Sigmoid colon (tissue), 7 donors: Measurements from ENCODE around the gene CLECL1. TPM values are rescaled to one million over a fixed set of nuclear protein-coding genes. Genes with fewer than 3 reads are reported as not detected.
"Not testable (repeated sequence)": the region's sequence is repeated elsewhere in the genome, so short reads cannot be mapped to it uniquely, and the experiment has no call there.

Experiments
- DNase-seq: peaks from one replicate; pipeline ENCODE4 v3.0.0-alpha.2; 2019
- H3K27ac ChIP-seq, 4 donors: fragments of 200-600 bp; sonication (generic); one replicate each; pipeline ENCODE4 v1.5.1; 2016 to 2019; ENCODE audit warnings: mild to moderate bottlenecking in 1 of 4
- H3K27me3 ChIP-seq, 3 donors: fragments of 200-600 bp; sonication (generic); one replicate each; pipeline ENCODE4 v1.5.1; 2019; ENCODE audit warnings: mild to moderate bottlenecking in 1 of 3
- H3K36me3 ChIP-seq, 4 donors: fragments of 200-600 bp; sonication (generic); one replicate each; pipeline ENCODE4 v1.5.1; 2016 to 2019
- H3K4me1 ChIP-seq, 4 donors: fragments of 200-600 bp; sonication (generic); one replicate each; pipeline ENCODE4 v1.5.1; 2017 to 2019
- H3K4me3 ChIP-seq, 4 donors: fragments of 200-600 bp; sonication (generic); one replicate each; pipeline ENCODE4 v1.5.1; 2017 to 2019; ENCODE audit warnings: mild to moderate bottlenecking in 2 of 4, moderate library complexity in 1 of 4
- H3K9me3 ChIP-seq, 4 donors: fragments of 200-600 bp in 3 of 4; sonication (generic) in 3 of 4; one replicate each; pipeline versions ENCODE4 v1.5.1 to v1.6.1; 2013 to 2019
- CTCF ChIP-seq, 4 experiments: fragments of 450-650 bp in 3 of 4; fragments of 200-600 bp in 1 of 4; IDR thresholded peaks; one replicate each; pipeline ENCODE4 v1.5.1; 2016 to 2019; ENCODE audit warnings: antibody characterized with exemption in 4 of 4, mild to moderate bottlenecking in 3 of 4, moderate library complexity in 2 of 4
- EP300 ChIP-seq, 4 donors: sonication (generic); formaldehyde crosslinking; IDR thresholded peaks; one replicate each; pipeline ENCODE4 v1.6.1; 2017; ENCODE audit warnings: antibody characterized with exemption in 4 of 4
- POLR2A ChIP-seq, 2 donors: fragments of 450-650 bp; IDR thresholded peaks; one replicate each; pipeline ENCODE4 v1.6.1; 2016; ENCODE audit warnings: antibody characterized with exemption in 2 of 2, mild to moderate bottlenecking in 2 of 2, moderate library complexity in 2 of 2
- POLR2AphosphoS5 ChIP-seq, 4 donors: sonication (generic); formaldehyde crosslinking; IDR thresholded peaks; one replicate each; pipeline ENCODE4 v1.6.1; 2017; ENCODE audit warnings: antibody characterized with exemption in 4 of 4
- WGBS, 2 donors: extraction: QIAGEN DNeasy Blood & Tissue Kit; methylation state at CpG; one replicate each; pipeline ENCODE4 v1.1.7; 2013; 5-methylcytosine and 5-hydroxymethylcytosine counted together
- intact Hi-C: fragments of 100-400 bp; cut with DNase I; formaldehyde crosslinking; loops from one replicate; pipeline ENCODE4 v1.15.1; 2023
- polyA plus RNA-seq, 3 donors: library from polyadenylated mRNA; stranded (reverse); fragments of 200-250 nt; gene quantifications; one replicate each; pipeline ENCODE4 v1.2.3, GENCODE V29; 2013
- total RNA-seq, 4 donors: library from RNA; depleted of rRNA; stranded (reverse); fragments of >200 nt; gene quantifications; one replicate each; pipeline ENCODE4 v1.1.0, GENCODE V29; 2016
- donor health status: healthy with polysubstance abuse.
- donor health status: Bipolar disorder and iron deficiency.
- donor health status: healthy.

The CLECL1 gene
- total and polyA plus RNA-seq, 7 donors = 4.5 TPM; not detected in 6

DNA sequence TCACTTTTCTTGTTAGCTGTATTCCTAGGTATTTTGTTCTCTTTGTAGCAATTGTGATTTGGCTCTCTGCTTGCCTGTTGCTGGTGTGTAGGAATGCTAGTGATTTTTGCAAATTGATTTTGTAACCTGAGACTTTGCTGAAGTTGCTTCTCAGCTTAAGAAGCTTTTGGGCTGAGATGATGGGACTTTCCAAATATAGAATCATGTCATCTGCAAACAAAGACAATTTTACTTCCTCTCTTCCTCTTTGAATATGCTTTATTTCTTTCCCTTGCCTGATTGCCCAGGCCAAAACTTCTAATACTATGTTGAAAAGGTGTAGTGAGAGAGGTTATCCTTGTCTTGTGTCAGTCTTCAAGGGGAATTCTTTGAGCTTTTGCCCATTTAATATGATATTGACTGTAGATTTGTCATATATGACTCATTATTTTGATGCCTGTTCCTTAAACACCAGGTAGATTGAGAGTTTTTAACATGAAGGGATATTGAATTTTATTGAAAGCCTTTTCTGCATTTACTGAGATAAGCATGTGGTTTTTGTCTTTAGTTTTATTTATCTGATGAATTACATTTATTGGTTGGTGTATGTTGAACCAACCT, 26.7 kb downstream of the CLECL1 start:
- no peak overlapping the region for H3K27ac ChIP-seq
- H3K27me3 ChIP-seq = no peaks in the 10 kb centered on the region
- TF ChIP-seq POLR2AphosphoS5 (IDR thresholded peaks at IDR 0.05) (no peak), POLR2A (IDR thresholded peaks at IDR 0.05) (no peak), CTCF (IDR thresholded peaks at IDR 0.05) (no peak), EP300 (IDR thresholded peaks at IDR 0.05) (no peak)
- peaks cover 0 to 4% (median 0%) of the 10 kb centered on the region in 4 donors for H3K9me3 ChIP-seq
- DNase-seq = no peak
- intact Hi-C loops = loop anchor here (10.0 kb wide), 1 partner anchor 71 kb away; no protein-coding TSS in a partner anchor
- H3K36me3 ChIP-seq = no peaks in the 10 kb centered on the region
- no peak overlapping the region for H3K4me3 ChIP-seq
- no peaks in the 10 kb centered on the region for H3K4me1 ChIP-seq

- not testable (repeated sequence) for H3K27ac ChIP-seq, H3K4me3 ChIP-seq, DNase-seq, H3K36me3 ChIP-seq, H3K9me3 ChIP-seq, H3K27me3 ChIP-seq
- peaks cover 0 to 11% (median 3%) of the 10 kb centered on the region in 4 donors for H3K4me1 ChIP-seq
- WGBS, 2 donors = 89 to 95% methylated on average over 5 of the region's 5 CpGs
- intact Hi-C loops = loop anchor here (10.0 kb wide), 1 partner anchor 70 kb away; no protein-coding TSS in a partner anchor
Observed at GRCh38 chr12:9704561-9704960, 28.3 kb downstream of the CLECL1 start.

DNA sequence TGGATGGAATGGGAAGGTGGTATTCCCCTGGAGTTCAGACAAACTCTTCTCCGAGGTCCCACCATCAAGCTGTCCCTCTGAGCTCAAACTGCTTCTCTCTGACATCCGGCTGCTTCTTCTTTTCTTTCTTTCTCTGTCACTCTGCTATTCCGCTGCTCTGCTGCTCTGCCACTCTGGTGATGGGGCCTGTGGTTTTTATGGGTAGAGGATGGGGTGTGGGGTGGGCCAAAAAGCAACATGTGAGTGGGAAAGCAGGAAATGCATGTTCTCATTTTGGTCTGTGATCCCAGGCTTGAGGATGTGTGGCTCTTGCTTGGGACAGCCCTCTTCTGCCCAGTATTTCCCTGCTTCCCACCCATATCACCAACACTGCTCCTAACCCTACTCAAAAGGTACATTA, 30.6 kb downstream of the CLECL1 start:
- H3K36me3 ChIP-seq = no peaks in the 10 kb centered on the region
- WGBS, 2 donors = 45 to 70% methylated on average over 3 of the region's 3 CpGs
- no peaks in the 10 kb centered on the region for H3K27me3 ChIP-seq
- DNase-seq = no peak
- no peak overlapping the region for H3K27ac ChIP-seq
- TF ChIP-seq EP300 (IDR thresholded peaks at IDR 0.05) = no peak
- no peak for TF ChIP-seq CTCF (IDR thresholded peaks at IDR 0.05)
- no peak for TF ChIP-seq POLR2AphosphoS5 (IDR thresholded peaks at IDR 0.05)
- no peak for TF ChIP-seq POLR2A (IDR thresholded peaks at IDR 0.05)
- H3K9me3 ChIP-seq = peaks cover 0 to 4% (median 0%) of the 10 kb centered on the region in 4 donors
- no peak overlapping the region for H3K4me3 ChIP-seq
- intact Hi-C loops = loop anchor here (10.0 kb wide), 1 partner anchor 67 kb away; no protein-coding TSS in a partner anchor
- H3K4me1 ChIP-seq = peaks cover 0 to 12% (median 3%) of the 10 kb centered on the region in 4 donors

DNA sequence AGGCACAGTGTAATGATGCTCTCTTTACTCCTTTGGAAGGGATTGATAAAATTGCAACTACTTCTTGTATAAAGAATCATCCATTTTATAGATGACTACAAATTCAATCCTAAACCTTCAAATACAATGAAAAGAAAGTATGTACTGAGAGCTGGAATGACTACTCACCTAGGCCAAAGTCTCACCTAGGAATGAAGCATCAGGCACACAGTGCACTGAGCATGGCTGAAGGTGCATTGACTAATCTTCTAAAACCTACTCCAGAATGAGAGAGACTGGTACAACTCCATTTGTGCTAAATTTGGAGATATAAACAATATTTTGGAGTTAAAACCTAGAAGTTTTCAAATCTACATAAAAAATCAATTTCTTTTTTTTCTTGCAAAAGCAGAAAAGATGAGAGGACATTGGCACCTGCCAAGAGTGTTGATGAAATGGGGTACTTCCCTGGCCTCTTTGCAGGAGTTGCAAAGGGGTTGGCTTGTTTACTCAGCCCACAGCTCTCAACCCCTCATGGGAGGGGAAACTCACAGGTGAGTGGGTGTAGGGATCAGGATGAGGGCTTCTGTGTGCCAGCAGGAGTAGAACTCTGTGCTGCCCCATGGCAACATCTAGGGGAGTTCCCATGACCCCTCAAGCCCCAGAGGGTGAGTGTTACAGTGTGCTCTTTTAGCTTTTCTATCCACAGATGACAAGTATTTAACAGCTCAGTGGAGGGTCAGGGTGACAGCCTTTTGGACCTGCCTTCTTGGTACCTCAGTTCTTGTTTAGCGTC, 31.3 kb downstream of the CLECL1 start:
- 78 to 89% methylated on average over 1 of the region's 1 CpG for WGBS, 2 donors

DNA sequence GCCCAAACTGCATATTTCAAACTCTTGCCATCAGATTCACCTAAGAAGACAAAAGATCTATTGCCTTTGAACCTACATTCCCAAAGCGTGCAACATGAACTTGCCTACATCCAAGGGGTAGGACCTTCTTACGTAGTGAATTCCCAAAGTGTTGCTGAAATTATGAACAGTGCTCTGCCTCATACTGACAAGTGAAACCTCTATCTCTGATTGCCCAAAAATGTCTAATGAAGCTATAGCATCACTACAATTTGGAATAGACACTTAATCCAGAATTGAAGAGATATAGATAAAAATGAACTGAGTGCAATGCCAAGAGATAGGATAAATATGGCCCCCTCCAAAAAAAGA, 32.3 kb downstream of the CLECL1 start:
- intact Hi-C loops = loop anchor here (10.0 kb wide), 1 partner anchor 66 kb away; no protein-coding TSS in a partner anchor
- peaks cover 0 to 4% (median under 1%) of the 10 kb centered on the region in 4 donors for H3K9me3 ChIP-seq

More for the DNA sequence above, 31.3 kb downstream of the CLECL1 start:
- H3K4me1 ChIP-seq = peaks cover 0 to 12% (median 3%) of the 10 kb centered on the region in 4 donors
- no peak overlapping the region for H3K4me3 ChIP-seq
- no peaks in the 10 kb centered on the region for H3K27me3 ChIP-seq
- peaks cover 0 to 4% (median under 1%) of the 10 kb centered on the region in 4 donors for H3K9me3 ChIP-seq
- no peak overlapping the region for H3K27ac ChIP-seq
- TF ChIP-seq POLR2A (IDR thresholded peaks at IDR 0.05) = no peak
- no peak for TF ChIP-seq EP300 (IDR thresholded peaks at IDR 0.05)
- intact Hi-C loops = loop anchor here (10.0 kb wide), 1 partner anchor 67 kb away; no protein-coding TSS in a partner anchor
- H3K36me3 ChIP-seq = no peaks in the 10 kb centered on the region
- no peak for DNase-seq

More for the DNA sequence above, 32.3 kb downstream of the CLECL1 start:
- peaks cover 0 to 12% (median 3%) of the 10 kb centered on the region in 4 donors for H3K4me1 ChIP-seq
- peaks cover 0 to 3% (median 0%) of the 10 kb centered on the region in 4 donors for H3K36me3 ChIP-seq
- no peak for DNase-seq
- 71 to 85% methylated on average over 2 of the region's 2 CpGs for WGBS, 2 donors
- no peak overlapping the region for H3K27ac ChIP-seq
- TF ChIP-seq EP300 (IDR thresholded peaks at IDR 0.05) (no peak), POLR2AphosphoS5 (IDR thresholded peaks at IDR 0.05) (no peak), POLR2A (IDR thresholded peaks at IDR 0.05) (no peak), CTCF (IDR thresholded peaks at IDR 0.05) (no peak)
- no peaks in the 10 kb centered on the region for H3K27me3 ChIP-seq
- no peak overlapping the region for H3K4me3 ChIP-seq
